HG02885 (cell line): ENCODE results near the gene BCAS3.
"Not testable (repeated sequence)": the region's sequence is repeated elsewhere in the genome, so short reads cannot be mapped to it uniquely, and the experiment has no call there.

Experiments used
- ATAC-seq: cut with Tn5 transposase; IDR thresholded peaks from one replicate; pipeline ENCODE4 v1.9.1; 2021; ENCODE audit warnings: mild to moderate bottlenecking; ENCODE audit not compliant: unreplicated experiment, poor library complexity

Gene BCAS3

GRCh38 chr17:60743799-60744198 is 66.1 kb downstream of the BCAS3 start:
- no peak for ATAC-seq

- ATAC-seq = no peak
These were observed 66.8 kb downstream of the BCAS3 start for GRCh38 chr17:60744355-60744966.

GRCh38 chr17:60745544-60745943 is 67.9 kb downstream of the BCAS3 start:
- ATAC-seq = no peak

- ATAC-seq = no peak
These were observed 69.6 kb downstream of the BCAS3 start for GRCh38 chr17:60747069-60747808.

- ATAC-seq = no peak
These were observed 70.6 kb downstream of the BCAS3 start for GRCh38 chr17:60748204-60748603.

- no peak for ATAC-seq
These were observed 71.4 kb downstream of the BCAS3 start for GRCh38 chr17:60749050-60749449.

GRCh38 chr17:60749708-60750107 is 72.1 kb downstream of the BCAS3 start:
- ATAC-seq = no peak

- no peak for ATAC-seq
These were observed 73.0 kb downstream of the BCAS3 start for GRCh38 chr17:60750640-60751039.

- ATAC-seq = no peak
These were observed 74.2 kb downstream of the BCAS3 start for GRCh38 chr17:60751884-60752283.

GRCh38 chr17:60752873-60753577 is 75.4 kb downstream of the BCAS3 start:
- ATAC-seq = no peak

GRCh38 chr17:60754057-60754604 is 76.5 kb downstream of the BCAS3 start:
- ATAC-seq = no peak

- not testable (repeated sequence) for ATAC-seq
These were observed 79.1 kb downstream of the BCAS3 start for GRCh38 chr17:60756798-60757197.

GRCh38 chr17:60757437-60757836 is 79.8 kb downstream of the BCAS3 start:
- ATAC-seq = no peak

- no peak for ATAC-seq
These were observed 82.1 kb downstream of the BCAS3 start for GRCh38 chr17:60759756-60760155.

- ATAC-seq = not testable (repeated sequence)
These were observed 83.7 kb downstream of the BCAS3 start for GRCh38 chr17:60761301-60761700.

- ATAC-seq = no peak
These were observed 89.1 kb downstream of the BCAS3 start for GRCh38 chr17:60766778-60767190.

GRCh38 chr17:60767744-60768308 is 90.2 kb downstream of the BCAS3 start:
- no peak for ATAC-seq

- no peak for ATAC-seq
These were observed 91.7 kb downstream of the BCAS3 start for GRCh38 chr17:60769327-60769726.

- ATAC-seq = no peak
These were observed 93.3 kb downstream of the BCAS3 start for GRCh38 chr17:60770946-60771422.

- not testable (repeated sequence) for ATAC-seq
These were observed 94.0 kb downstream of the BCAS3 start for GRCh38 chr17:60771621-60772020.

GRCh38 chr17:60773552-60773951 is 95.9 kb downstream of the BCAS3 start:
- no peak for ATAC-seq
